Inflammatory macrophage treated with lipopolysaccharide for 4 hours (primary cell): ENCODE results near the gene AAMP.
"Not testable (repeated sequence)": the region's sequence is repeated elsewhere in the genome, so short reads cannot be mapped to it uniquely, and the experiment has no call there.

Experiments used
- DNase-seq: peaks from one replicate; pipeline ENCODE4 v3.0.0-alpha.2; 2020

The AAMP gene

GRCh38 chr2:218269900-218270720 lies at the start of gene AAMP, which contains the start of gene PNKD:
AAMP (minus strand) TSS chr2:218270137; CDS start chr2:218270086, 51 bp downstream.
PNKD (plus strand) TSS chr2:218270519; CDS start chr2:218270536, 17 bp downstream.
- peak; percentile 100 for DNase-seq

GRCh38 chr2:218318241-218318640 lies 48.3 kb upstream of the AAMP start:
- no peak for DNase-seq

- DNase-seq: peak; percentile 20
These were observed 47.9 kb upstream of the AAMP start for GRCh38 chr2:218317835-218318234.

GRCh38 chr2:218317303-218317630 lies 47.3 kb upstream of the AAMP start:
- no peak for DNase-seq

GRCh38 chr2:218315397-218315796 lies 45.5 kb upstream of the AAMP start:
- DNase-seq: no peak

- DNase-seq: not testable (repeated sequence)
These were observed 44.8 kb upstream of the AAMP start for GRCh38 chr2:218314764-218315163.

GRCh38 chr2:218313356-218313755 lies 43.4 kb upstream of the AAMP start:
- no peak for DNase-seq

GRCh38 chr2:218312267-218312756 lies 42.4 kb upstream of the AAMP start:
- no peak for DNase-seq

- DNase-seq: not testable (repeated sequence)
These were observed 41.8 kb upstream of the AAMP start for GRCh38 chr2:218311541-218312266.

GRCh38 chr2:218310853-218311540 lies 41.1 kb upstream of the AAMP start:
- no peak for DNase-seq

- DNase-seq: no peak
These were observed 37.6 kb upstream of the AAMP start for GRCh38 chr2:218307415-218308090.

GRCh38 chr2:218306184-218306920 lies 36.4 kb upstream of the AAMP start:
- no peak for DNase-seq

- no peak for DNase-seq
These were observed 35.4 kb upstream of the AAMP start for GRCh38 chr2:218305383-218305782.

- DNase-seq: peak; percentile 79
These were observed 31.4 kb upstream of the AAMP start for GRCh38 chr2:218301176-218301819.

GRCh38 chr2:218300141-218300540 lies 30.2 kb upstream of the AAMP start:
- peak; percentile 31 for DNase-seq

GRCh38 chr2:218298314-218298875 lies 28.5 kb upstream of the AAMP start:
- no peak for DNase-seq

GRCh38 chr2:218296847-218297246 lies 26.9 kb upstream of the AAMP start:
- no peak for DNase-seq

- no peak for DNase-seq
These were observed 26.3 kb upstream of the AAMP start for GRCh38 chr2:218296200-218296599.

GRCh38 chr2:218295029-218295428 lies 25.1 kb upstream of the AAMP start:
- DNase-seq: no peak

- peak; percentile 36 for DNase-seq
These were observed 24.6 kb upstream of the AAMP start for GRCh38 chr2:218294430-218295022.
